Stimulated activated CD4-positive, alpha-beta T cell treated with anti-CD3 and anti-CD28 coated beads, Interleukin-12 subunit alpha, Interleukin-12 subunit beta, amount 100 ng/mL, for 48 hours (primary cell): Measurements from ENCODE around the gene ADCYAP1R1.

Experiments used
- DNase-seq, 3 donors: peaks; one replicate each; pipeline ENCODE4 v3.0.0-alpha.2; 2020; ENCODE audit warnings: low read depth in 2 of 3, low spot score in 1 of 3

ADCYAP1R1 gene

GRCh38 chr7:31083210-31083786, 31.2 kb downstream of the ADCYAP1R1 start:
- no peak for DNase-seq

GRCh38 chr7:31084226-31084625, 32.1 kb downstream of the ADCYAP1R1 start:
- DNase-seq: no peak

- DNase-seq: no peak
Observed at GRCh38 chr7:31087351-31087750, 35.2 kb downstream of the ADCYAP1R1 start.

- DNase-seq: no peak
Observed at GRCh38 chr7:31091924-31092434, 39.9 kb downstream of the ADCYAP1R1 start.

GRCh38 chr7:31092606-31093005, 40.5 kb downstream of the ADCYAP1R1 start:
- DNase-seq: no peak

- no peak for DNase-seq
Observed at GRCh38 chr7:31093282-31093681, 41.2 kb downstream of the ADCYAP1R1 start.

- DNase-seq: no peak
Observed at GRCh38 chr7:31094271-31094670, 42.2 kb downstream of the ADCYAP1R1 start.

- no peak for DNase-seq
Observed at GRCh38 chr7:31095286-31096197, 43.4 kb downstream of the ADCYAP1R1 start.

- DNase-seq: no peak
Observed at GRCh38 chr7:31096198-31096876, 44.2 kb downstream of the ADCYAP1R1 start.

- DNase-seq: no peak
Observed at GRCh38 chr7:31096877-31097258, 44.8 kb downstream of the ADCYAP1R1 start.

GRCh38 chr7:31098642-31099360, 46.7 kb downstream of the ADCYAP1R1 start:
- DNase-seq: no peak

- no peak for DNase-seq
Observed at GRCh38 chr7:31099451-31100444, 47.6 kb downstream of the ADCYAP1R1 start.

- DNase-seq: no peak
Observed at GRCh38 chr7:31100445-31100844, 48.3 kb downstream of the ADCYAP1R1 start.

GRCh38 chr7:31100871-31101270, 48.8 kb downstream of the ADCYAP1R1 start:
- no peak for DNase-seq

GRCh38 chr7:31101544-31101943, 49.4 kb downstream of the ADCYAP1R1 start:
- DNase-seq: no peak

GRCh38 chr7:31102151-31102972, 50.3 kb downstream of the ADCYAP1R1 start:
- no peak for DNase-seq

GRCh38 chr7:31102973-31103850, 51.1 kb downstream of the ADCYAP1R1 start:
- no peak for DNase-seq
